ENCODE data around the gene TRIM66.

TRIM66 gene

DNA sequence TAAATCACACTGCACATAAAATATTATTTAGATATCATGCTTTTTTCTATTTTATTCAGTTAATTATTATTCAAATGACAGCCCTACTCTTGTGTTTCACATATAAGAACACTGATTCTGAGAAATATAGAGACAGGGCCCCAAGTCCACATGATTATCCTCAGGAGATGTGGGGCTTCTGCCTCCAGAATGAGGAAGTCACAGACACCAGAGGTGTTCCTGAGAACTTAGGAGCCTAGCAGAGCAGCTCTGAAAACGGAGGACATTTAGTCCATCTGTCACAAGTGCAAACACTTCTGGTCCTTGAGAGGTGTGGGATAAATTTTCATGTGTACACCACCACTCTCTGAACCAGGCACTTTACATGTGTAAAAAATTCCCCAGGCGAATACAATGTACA, 26.2 kb downstream of the TRIM66 start:
- no peak for DNase-seq
- TF ChIP-seq, protein P1, sequence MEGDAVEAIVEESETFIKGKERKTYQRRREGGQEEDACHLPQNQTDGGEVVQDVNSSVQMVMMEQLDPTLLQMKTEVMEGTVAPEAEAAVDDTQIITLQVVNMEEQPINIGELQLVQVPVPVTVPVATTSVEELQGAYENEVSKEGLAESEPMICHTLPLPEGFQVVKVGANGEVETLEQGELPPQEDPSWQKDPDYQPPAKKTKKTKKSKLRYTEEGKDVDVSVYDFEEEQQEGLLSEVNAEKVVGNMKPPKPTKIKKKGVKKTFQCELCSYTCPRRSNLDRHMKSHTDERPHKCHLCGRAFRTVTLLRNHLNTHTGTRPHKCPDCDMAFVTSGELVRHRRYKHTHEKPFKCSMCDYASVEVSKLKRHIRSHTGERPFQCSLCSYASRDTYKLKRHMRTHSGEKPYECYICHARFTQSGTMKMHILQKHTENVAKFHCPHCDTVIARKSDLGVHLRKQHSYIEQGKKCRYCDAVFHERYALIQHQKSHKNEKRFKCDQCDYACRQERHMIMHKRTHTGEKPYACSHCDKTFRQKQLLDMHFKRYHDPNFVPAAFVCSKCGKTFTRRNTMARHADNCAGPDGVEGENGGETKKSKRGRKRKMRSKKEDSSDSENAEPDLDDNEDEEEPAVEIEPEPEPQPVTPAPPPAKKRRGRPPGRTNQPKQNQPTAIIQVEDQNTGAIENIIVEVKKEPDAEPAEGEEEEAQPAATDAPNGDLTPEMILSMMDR (IDR thresholded peaks at IDR 0.05; ENCODE audit: low read depth, low read length, missing control alignments) = no peak
- in situ Hi-C loops (cut with HindIII; ENCODE audit: low pct_ligation_motif_present, low sequenced_read_pairs) = no loop called here

DNA sequence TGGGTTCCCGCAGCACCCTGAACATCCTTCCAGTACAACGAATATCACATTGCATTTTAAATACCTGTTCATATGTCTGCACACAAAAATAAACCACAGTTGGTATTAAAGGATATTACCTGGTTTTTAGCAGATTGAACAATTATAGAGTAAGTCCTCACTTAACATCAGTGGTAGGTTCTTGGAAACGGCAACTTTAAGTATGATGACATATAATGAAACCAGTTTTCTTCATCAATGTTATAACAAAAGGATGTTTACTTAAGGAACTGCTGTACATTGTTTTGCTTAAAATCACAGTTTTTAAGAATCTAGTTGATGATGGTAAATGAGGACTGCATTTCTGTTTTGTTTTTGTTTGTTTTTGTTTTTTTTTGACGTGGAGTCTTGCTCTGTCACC, 28.0 kb downstream of the TRIM66 start:
- DNase-seq = no peak
- Histone ChIP-seq H3K4me3 (ENCODE audit: low read depth, low read length) (no peak overlapping the region), H3K36me3 (replicated peaks) (no peaks in the 10 kb centered on the region), H3K27ac (no peak overlapping the region), H3K27me3 (replicated peaks) (no peaks in the 10 kb centered on the region)
- TF ChIP-seq, protein P1 (IDR thresholded peaks at IDR 0.05; ENCODE audit: low read depth, low read length, missing control alignments) = no peak
- in situ Hi-C loops (cut with HindIII; ENCODE audit: low pct_ligation_motif_present, low sequenced_read_pairs) = no loop called here

More for the DNA sequence above, 26.2 kb downstream of the TRIM66 start:
- Histone ChIP-seq H3K4me3 (ENCODE audit: low read depth, low read length) (no peak overlapping the region), H3K27ac (no peak overlapping the region), H3K36me3 (replicated peaks) (no peaks in the 10 kb centered on the region), H3K27me3 (replicated peaks) (no peaks in the 10 kb centered on the region)

DNA sequence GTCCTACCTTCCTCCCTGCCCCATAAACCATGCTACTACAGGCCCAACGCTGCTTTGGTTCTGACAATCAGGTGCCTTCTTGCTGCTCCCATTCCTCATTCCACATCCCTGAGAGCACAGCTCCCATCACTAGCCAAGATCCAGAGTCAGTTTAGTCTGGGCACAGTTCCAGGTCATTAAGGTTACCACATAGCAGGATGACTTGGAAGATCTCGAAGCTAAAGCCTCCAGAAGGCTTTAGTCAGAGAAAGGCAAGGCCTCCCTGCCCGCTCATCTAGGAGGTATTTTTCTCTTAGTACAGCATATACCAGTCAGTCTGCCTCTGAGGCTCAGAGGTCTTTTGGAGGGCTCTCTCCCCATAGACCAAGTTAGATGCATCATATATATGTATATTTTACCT, 30.3 kb downstream of the TRIM66 start:
- Histone ChIP-seq H3K4me3 (ENCODE audit: low read depth, low read length) (no peak overlapping the region), H3K27ac (no peak overlapping the region), H3K27me3 (replicated peaks) (no peaks in the 10 kb centered on the region), H3K36me3 (replicated peaks) (no peaks in the 10 kb centered on the region)
- TF ChIP-seq, protein P1 (IDR thresholded peaks at IDR 0.05; ENCODE audit: low read depth, low read length, missing control alignments) = no peak
- in situ Hi-C loops (cut with HindIII; ENCODE audit: low pct_ligation_motif_present, low sequenced_read_pairs) = no loop called here
- peak; percentile 67 for DNase-seq

DNA sequence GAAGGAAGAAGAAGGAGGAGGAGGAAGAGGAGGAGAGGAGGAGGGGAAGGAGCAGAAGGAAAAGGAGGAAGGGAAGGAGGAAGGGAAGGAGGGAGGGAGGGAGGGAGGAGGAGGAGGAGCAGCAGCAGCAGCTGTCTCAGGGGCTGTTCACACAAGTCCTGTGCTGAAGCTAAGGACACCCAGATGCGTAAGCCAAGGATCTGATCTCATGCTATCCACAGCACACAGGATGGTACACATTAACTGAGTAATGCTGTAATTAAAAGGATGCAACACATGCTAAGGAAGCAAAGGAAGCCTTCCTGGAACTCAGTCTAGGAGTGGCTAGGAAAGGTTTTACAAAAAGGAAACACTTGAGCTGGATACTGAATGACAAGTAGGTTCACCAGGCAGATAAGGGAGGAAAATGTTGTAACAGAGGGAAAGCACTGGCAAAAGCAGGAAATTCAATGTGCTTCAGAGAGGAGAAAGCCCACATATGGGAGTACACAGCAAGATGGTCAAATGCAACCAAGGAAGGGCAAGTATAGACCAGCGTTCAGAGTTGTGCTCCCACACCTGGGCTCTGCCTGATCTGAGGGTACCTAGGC, 32.0 kb downstream of the TRIM66 start:
- no peak for DNase-seq
- in situ Hi-C loops (cut with HindIII; ENCODE audit: low pct_ligation_motif_present, low sequenced_read_pairs) = no loop called here
- no peaks in the 10 kb centered on the region for H3K27me3 ChIP-seq (replicated peaks)
- TF ChIP-seq, protein P1 (IDR thresholded peaks at IDR 0.05; ENCODE audit: low read depth, low read length, missing control alignments) = no peak
- H3K27ac ChIP-seq = no peak overlapping the region
- no peak overlapping the region for H3K4me3 ChIP-seq (ENCODE audit: low read depth, low read length)
- peaks cover 3% of the 10 kb centered on the region for H3K36me3 ChIP-seq (replicated peaks)

DNA sequence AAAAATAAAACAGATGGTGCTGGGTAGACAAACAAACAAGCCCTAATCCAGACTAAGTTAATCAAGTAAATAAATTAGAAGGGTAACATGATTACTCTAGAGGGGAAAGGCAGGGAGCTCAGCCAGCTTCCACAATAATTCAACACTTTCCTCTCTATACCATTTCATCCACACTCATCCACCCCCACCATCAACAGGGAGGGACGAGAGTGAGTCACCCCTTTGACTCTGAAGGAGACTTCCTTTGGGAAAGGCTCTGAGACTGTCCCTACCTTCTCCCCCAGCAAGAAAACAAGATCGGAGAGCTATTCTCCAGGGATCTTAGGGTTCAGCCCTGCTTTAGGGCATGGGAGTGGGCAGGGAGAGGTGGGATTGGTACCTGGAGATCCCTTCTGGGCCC, 33.1 kb downstream of the TRIM66 start:
- TF ChIP-seq, protein P1 (IDR thresholded peaks at IDR 0.05; ENCODE audit: low read depth, low read length, missing control alignments) = no peak
- DNase-seq = peak; percentile 43
- Histone ChIP-seq H3K36me3 (replicated peaks) (peaks cover 3% of the 10 kb centered on the region), H3K4me3 (ENCODE audit: low read depth, low read length) (no peak overlapping the region), H3K27me3 (replicated peaks) (no peaks in the 10 kb centered on the region), H3K27ac (no peak overlapping the region)
- in situ Hi-C loops (cut with HindIII; ENCODE audit: low pct_ligation_motif_present, low sequenced_read_pairs) = no loop called here

DNA sequence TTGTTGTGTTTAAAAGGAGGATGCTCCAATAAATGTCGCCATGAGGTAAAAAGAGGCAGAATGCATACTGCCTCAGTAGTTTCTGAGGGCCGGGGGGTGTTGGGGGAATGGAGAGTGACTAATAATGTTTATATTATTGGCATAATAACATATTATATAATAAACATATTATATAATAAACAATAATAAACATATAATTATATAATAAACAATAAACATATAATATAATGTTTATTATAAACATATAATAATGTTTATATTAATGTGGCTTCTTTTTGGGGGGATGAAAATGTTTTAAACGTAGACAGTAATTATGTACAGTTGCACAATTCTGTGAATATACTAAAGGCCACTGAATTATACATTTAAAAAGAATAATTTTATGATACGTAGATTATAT, 35.6 kb downstream of the TRIM66 start:
- in situ Hi-C loops (cut with HindIII; ENCODE audit: low pct_ligation_motif_present, low sequenced_read_pairs) = no loop called here
- H3K36me3 ChIP-seq (replicated peaks) = peaks cover 3% of the 10 kb centered on the region
- TF ChIP-seq, protein P1 (IDR thresholded peaks at IDR 0.05; ENCODE audit: low read depth, low read length, missing control alignments) = no peak
- no peaks in the 10 kb centered on the region for H3K27me3 ChIP-seq (replicated peaks)
- H3K4me3 ChIP-seq (ENCODE audit: low read depth, low read length) = no peak overlapping the region
- no peak for DNase-seq
- H3K27ac ChIP-seq = no peak overlapping the region
